Cardiac muscle cell (in vitro differentiated cells and primary cell): Measurements from ENCODE around the gene ATXN1. TPM values are rescaled to one million over a fixed set of nuclear protein-coding genes. Genes with fewer than 3 reads are reported as not detected.
A peak's percentile ranks its signal among the peaks of the same experiment; 100 is the strongest.

Experiments used
- DNase-seq, 2 donors: peaks; one replicate each; pipeline versions ENCODE4 v3.0.0 to v3.0.0-alpha.2; 2010 to 2017; ENCODE audit warnings: low read depth in 1 of 2, low spot score in 1 of 2
- H3K27ac ChIP-seq: fragments of 200-600 bp; sonication (generic); 2 replicates; pipeline ENCODE4 v1.5.1; 2016
- H3K27me3 ChIP-seq: fragments of 200-600 bp; sonication (generic); 2 replicates; pipeline ENCODE4 v1.6.0; 2016; ENCODE audit warnings: control low read depth
- H3K36me3 ChIP-seq: fragments of 200-600 bp; sonication (generic); 2 replicates; pipeline ENCODE4 v1.5.1; 2016; ENCODE audit warnings: control low read depth
- H3K4me1 ChIP-seq: fragments of 200-600 bp; sonication (generic); 2 replicates; pipeline ENCODE4 v1.8.1; 2017; ENCODE audit warnings: low read depth, mild to moderate bottlenecking, mixed run types
- H3K4me3 ChIP-seq: fragments of 200-600 bp; sonication (generic); 2 replicates; pipeline ENCODE4 v1.5.1; 2016; ENCODE audit warnings: mild to moderate bottlenecking
- H3K9me3 ChIP-seq: fragments of 200-600 bp; sonication (generic); 2 replicates; pipeline ENCODE4 v1.5.1; 2017; ENCODE audit warnings: low read depth, mild to moderate bottlenecking, control low read depth
- polyA plus RNA-seq: library from polyadenylated mRNA; unstranded; fragments of >200 nt; fragmentation: Nextera tagmentation; extraction: Ambion mirVana; gene quantifications from 2 replicates; pipeline ENCODE4 v1.2.1, GENCODE V29; 2016
- total RNA-seq: library from RNA; depleted of rRNA; stranded (reverse); fragments of >200 nt; gene quantifications from 2 replicates; pipeline ENCODE4 v1.2.3, GENCODE V29; 2016
- TF ChIP-seq, protein P1 (sequence below): IDR thresholded peaks from 2 replicates; pipeline ENCODE4 v1.5.1; 2012; ENCODE audit warnings: low read depth, mild to moderate bottlenecking, low read length

Gene ATXN1
- total and polyA plus RNA-seq, 2 experiments from 2014 or later: 15.1 to 37.4 TPM

DNA sequence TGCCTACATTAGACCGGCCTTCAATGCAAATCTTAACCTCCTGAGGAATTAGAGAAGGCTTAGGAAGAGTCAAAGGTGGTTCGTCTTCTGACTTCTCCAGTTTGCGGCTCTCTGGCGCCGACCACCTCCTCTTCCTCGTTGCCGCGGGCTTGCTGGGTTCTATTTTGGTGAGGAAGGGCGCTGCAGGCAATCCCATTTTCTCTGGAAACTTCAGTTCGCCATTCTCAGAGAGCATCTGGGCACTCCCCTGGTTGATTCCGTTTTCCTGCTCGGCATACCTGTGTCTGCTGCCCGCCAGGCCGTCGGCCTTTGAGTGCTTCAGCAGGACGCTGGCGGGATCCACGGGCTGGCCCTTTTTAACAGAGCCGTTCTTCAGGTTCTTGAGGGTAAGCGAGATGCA, 454.9 kb downstream of the ATXN1 start:
- H3K36me3 ChIP-seq: no peaks in the 10 kb centered on the region
- TF ChIP-seq, protein P1, sequence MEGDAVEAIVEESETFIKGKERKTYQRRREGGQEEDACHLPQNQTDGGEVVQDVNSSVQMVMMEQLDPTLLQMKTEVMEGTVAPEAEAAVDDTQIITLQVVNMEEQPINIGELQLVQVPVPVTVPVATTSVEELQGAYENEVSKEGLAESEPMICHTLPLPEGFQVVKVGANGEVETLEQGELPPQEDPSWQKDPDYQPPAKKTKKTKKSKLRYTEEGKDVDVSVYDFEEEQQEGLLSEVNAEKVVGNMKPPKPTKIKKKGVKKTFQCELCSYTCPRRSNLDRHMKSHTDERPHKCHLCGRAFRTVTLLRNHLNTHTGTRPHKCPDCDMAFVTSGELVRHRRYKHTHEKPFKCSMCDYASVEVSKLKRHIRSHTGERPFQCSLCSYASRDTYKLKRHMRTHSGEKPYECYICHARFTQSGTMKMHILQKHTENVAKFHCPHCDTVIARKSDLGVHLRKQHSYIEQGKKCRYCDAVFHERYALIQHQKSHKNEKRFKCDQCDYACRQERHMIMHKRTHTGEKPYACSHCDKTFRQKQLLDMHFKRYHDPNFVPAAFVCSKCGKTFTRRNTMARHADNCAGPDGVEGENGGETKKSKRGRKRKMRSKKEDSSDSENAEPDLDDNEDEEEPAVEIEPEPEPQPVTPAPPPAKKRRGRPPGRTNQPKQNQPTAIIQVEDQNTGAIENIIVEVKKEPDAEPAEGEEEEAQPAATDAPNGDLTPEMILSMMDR: no peak
- no peaks in the 10 kb centered on the region for H3K27me3 ChIP-seq
- peaks cover 5% of the 10 kb centered on the region for H3K4me1 ChIP-seq
- H3K27ac ChIP-seq: no peak overlapping the region
- H3K9me3 ChIP-seq: no peaks in the 10 kb centered on the region
- no peak for DNase-seq
- H3K4me3 ChIP-seq: no peak overlapping the region

DNA sequence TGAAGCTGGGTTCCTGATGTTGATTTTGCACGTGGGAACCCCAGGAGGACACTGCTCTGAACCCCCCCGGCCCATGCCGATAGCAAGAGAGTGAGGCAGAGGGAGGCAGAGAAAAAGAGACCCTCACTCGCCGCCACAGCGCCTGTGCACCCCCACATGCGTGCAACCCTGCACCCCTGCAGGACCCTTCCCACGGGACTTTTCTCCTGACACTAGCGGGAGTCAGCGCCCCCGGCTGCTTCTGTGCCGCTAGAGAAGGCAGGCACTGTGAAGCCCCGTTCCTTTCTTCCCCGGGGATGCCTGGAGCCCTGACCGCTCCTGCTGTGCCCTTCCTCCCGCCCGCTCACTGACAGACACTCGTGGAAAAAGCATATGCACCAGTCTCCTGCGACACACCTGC, 455.5 kb downstream of the ATXN1 start:
- H3K36me3 ChIP-seq: no peaks in the 10 kb centered on the region
- peaks cover 5% of the 10 kb centered on the region for H3K4me1 ChIP-seq
- no peak overlapping the region for H3K4me3 ChIP-seq
- DNase-seq: no peak
- TF ChIP-seq, protein P1: no peak
- no peaks in the 10 kb centered on the region for H3K27me3 ChIP-seq
- no peak overlapping the region for H3K27ac ChIP-seq
- H3K9me3 ChIP-seq: no peaks in the 10 kb centered on the region

DNA sequence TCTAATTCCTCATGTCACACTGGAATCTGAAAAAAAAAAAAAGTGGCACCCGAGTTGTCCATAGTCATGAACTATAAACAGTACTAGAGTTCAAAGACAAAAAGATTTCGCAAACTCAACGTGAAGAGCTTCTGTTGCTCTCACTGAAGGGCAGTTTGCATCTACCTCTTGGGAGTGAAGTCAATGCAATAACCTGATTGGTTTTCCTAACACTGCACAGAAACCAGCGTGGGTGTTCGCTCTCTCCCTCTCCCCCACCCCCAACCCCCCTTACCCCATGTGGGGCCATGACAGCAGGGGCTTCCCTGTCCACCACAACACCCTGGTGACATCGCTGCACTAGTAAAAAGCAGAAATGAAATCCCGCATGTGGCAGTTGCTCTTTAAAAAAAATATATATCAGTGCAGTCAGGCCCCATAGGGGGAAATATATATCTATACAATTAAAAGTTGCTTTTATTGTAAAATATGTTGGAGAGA, 456.0 kb downstream of the ATXN1 start:
- no peak overlapping the region for H3K27ac ChIP-seq
- no peaks in the 10 kb centered on the region for H3K36me3 ChIP-seq
- H3K4me1 ChIP-seq: peaks cover 5% of the 10 kb centered on the region
- no peak overlapping the region for H3K4me3 ChIP-seq
- TF ChIP-seq, protein P1: no peak
- no peaks in the 10 kb centered on the region for H3K27me3 ChIP-seq
- H3K9me3 ChIP-seq: no peaks in the 10 kb centered on the region
- DNase-seq: no peak

DNA sequence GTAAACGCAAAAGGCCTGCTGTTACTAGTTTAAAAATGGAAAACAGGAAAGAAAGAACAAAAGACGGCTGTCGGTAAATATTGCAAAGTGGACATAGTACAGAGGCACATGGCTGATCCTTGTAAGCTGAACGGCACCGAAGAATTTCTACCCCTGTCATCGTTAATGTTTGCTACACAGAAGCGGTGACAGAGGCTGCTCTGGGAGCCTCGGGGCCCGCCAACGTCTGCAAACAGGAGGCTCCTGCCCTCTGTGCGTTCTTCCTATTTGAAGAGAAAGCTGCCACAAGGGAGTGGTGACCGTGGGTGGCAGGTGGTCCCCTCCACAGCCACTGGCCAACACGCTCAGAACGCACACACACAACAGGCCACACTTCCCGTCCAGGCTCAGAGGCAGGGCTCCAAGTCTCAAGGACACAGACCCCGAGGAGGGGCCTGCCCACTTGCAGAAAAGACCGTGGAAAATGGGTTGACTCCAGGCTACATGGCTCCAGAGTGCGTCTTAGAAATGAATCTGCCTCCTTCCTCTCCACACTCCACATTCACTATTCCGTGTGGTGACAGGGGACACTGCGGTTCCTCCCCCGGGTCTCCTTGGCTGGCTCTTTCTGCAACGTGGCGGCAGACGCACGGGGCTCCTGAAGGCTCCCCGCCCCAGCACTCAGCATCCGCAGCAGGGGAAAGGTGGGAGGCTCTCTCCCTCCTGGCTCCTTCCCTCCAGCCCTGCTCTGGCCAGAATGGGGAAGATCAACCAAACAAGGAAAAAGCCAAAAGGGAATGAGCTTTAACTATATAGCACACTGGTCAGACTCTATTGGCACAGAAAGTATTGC, 458.3 kb downstream of the ATXN1 start:
- peak overlapping the region; percentile 40 for H3K27ac ChIP-seq
- H3K4me1 ChIP-seq: peaks cover 5% of the 10 kb centered on the region
- DNase-seq: peak in 1 of 2 donors; percentile 27
- TF ChIP-seq, protein P1: no peak
- H3K27me3 ChIP-seq: no peaks in the 10 kb centered on the region
- no peaks in the 10 kb centered on the region for H3K9me3 ChIP-seq
- no peak overlapping the region for H3K4me3 ChIP-seq
- no peaks in the 10 kb centered on the region for H3K36me3 ChIP-seq

DNA sequence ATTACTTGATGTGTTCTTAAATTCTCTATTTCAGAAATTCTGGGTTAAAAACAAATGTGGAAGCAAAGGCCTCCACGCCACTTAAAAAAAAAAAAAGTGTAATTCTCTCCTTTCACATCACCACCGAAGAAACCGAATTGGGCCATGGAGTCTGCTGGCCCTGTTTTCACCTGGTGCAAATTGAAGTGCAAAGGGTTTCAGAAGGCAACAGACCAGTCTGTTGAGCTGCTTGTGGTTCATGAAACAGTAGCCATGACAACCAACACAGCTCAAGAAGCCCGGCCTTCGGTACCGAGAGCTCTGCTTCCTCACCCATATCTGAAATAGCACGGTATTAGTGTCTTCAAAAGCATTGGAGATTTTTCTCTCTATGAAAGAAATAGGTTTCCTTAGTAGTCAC, 459.7 kb downstream of the ATXN1 start:
- TF ChIP-seq, protein P1: no peak
- H3K4me1 ChIP-seq: peaks cover 5% of the 10 kb centered on the region
- no peaks in the 10 kb centered on the region for H3K9me3 ChIP-seq
- no peaks in the 10 kb centered on the region for H3K27me3 ChIP-seq
- no peak for DNase-seq
- H3K4me3 ChIP-seq: no peak overlapping the region
- no peaks in the 10 kb centered on the region for H3K36me3 ChIP-seq
- H3K27ac ChIP-seq: no peak overlapping the region
